ENCODE measurements around the gene ZSCAN31. TPM values are rescaled to one million over a fixed set of nuclear protein-coding genes. Genes with fewer than 3 reads are reported as not detected.

The ZSCAN31 gene
- total RNA-seq (10 to 100 TPM; 14.1 to 40.1 (median 21.9) TPM), polyA plus RNA-seq (10 to 100 TPM; 12.1 to 20.8 TPM)
- long read RNA-seq, donor 1, transcript ZSCAN31-208 (3 exons, 1,005 nt), result major isoform, 16 of 97 reads
- long read RNA-seq, donor 1, transcript ZSCAN31-201 (4 exons, 2,619 nt), result minor isoform, 14 of 97 reads
- long read RNA-seq, donor 1, transcript ZSCAN31-205 (3 exons, 574 nt), result minor isoform, 8 of 97 reads
- long read RNA-seq, donor 1, partial matches to known transcripts, result 12 of 97 reads
- long read RNA-seq, donor 1, other reads (novel, unspliced or antisense), result 45 of 97 reads
- long read RNA-seq, donor 2, partial matches to known transcripts, result 0 of 6 reads
- long read RNA-seq, donor 2, other reads (novel, unspliced or antisense), result 0 of 6 reads
- long read RNA-seq, donor 3, transcript ZSCAN31-208 (3 exons, 1,005 nt), result major isoform, 5 of 19 reads
- long read RNA-seq, donor 3, transcript ZSCAN31-201 (4 exons, 2,619 nt), result major isoform, 5 of 19 reads
- long read RNA-seq, donor 3, partial matches to known transcripts, result 0 of 19 reads
- long read RNA-seq, donor 3, other reads (novel, unspliced or antisense), result 6 of 19 reads

GRCh38 chr6:28335564-28336283 is at the start of gene ZSCAN31:
ZSCAN31 (minus strand) TSS chr6:28336148; CDS start chr6:28329683, 6,465 bp downstream.
- peak within 1 kb of the TSS; percentile 68 for H3K4me3 ChIP-seq
- TF ChIP-seq EP300 (IDR thresholded peaks at IDR 0.05) (peak; percentile 5), POLR2A (IDR thresholded peaks at IDR 0.05) (peak; percentile 79), CTCF (IDR thresholded peaks at IDR 0.05) (no peak)
- intact Hi-C loops (cut with DNase I), result loop anchor here in 1 of 4 donors (5.0 kb wide), 1 partner anchor 198 kb away; no protein-coding TSS in a partner anchor
- peak; percentile 94 to 98 (median 96) for DNase-seq
- no peaks in the 10 kb centered on the region for H3K9me3 ChIP-seq
- H3K36me3 ChIP-seq, result no peaks in the 10 kb centered on the region
- H3K27me3 ChIP-seq, result no peaks in the 10 kb centered on the region
- WGBS, 3 donors, result 0 to 1% (median 1%) methylated on average over 35 of the region's 35 CpGs
- peaks cover 6% of the 10 kb centered on the region for H3K4me1 ChIP-seq (ENCODE audit: insufficient read depth)
- H3K27ac ChIP-seq, result peak within 1 kb of the TSS; percentile 91 to 96

DNA sequence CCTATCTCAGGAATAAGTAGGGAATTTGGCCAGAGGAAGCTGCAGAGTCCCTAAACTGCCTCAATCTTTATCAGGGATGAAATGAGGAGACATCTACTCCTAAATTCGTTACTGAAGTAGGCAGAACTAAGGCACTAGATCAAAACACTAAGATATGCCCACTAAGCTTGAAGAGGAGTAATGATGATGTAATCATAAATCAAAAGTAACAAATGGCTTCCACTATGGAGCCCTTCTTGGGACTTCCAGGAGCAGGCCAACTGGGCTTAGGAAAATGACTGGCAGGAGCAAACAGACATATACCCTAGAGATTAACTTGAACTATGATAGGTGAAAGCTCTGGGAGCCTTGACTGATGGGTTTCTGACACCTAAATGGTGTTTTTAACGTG is 48.2 kb upstream of the ZSCAN31 start:
- Histone ChIP-seq H3K36me3 (no peaks in the 10 kb centered on the region), H3K27ac (no peak overlapping the region), H3K9me3 (no peaks in the 10 kb centered on the region), H3K4me3 (no peak overlapping the region), H3K4me1 (ENCODE audit: insufficient read depth) (no peaks in the 10 kb centered on the region), H3K27me3 (no peaks in the 10 kb centered on the region)
- intact Hi-C loops (cut with DNase I), result no loop called here
- no peak for DNase-seq
- TF ChIP-seq CTCF (IDR thresholded peaks at IDR 0.05) (no peak), POLR2A (IDR thresholded peaks at IDR 0.05) (no peak), EP300 (IDR thresholded peaks at IDR 0.05) (no peak)
- WGBS, 3 donors, result 60 to 64% (median 64%) methylated on average over 2 of the region's 2 CpGs

- intact Hi-C loops (cut with DNase I), result no loop called here
- Histone ChIP-seq H3K4me1 (ENCODE audit: insufficient read depth) (no peaks in the 10 kb centered on the region), H3K27ac (peak overlapping the region in 1 of 2 donors; percentile 13), H3K36me3 (no peaks in the 10 kb centered on the region), H3K4me3 (peak overlapping the region; percentile 32), H3K9me3 (no peaks in the 10 kb centered on the region), H3K27me3 (no peaks in the 10 kb centered on the region)
- no peak for TF ChIP-seq POLR2A (IDR thresholded peaks at IDR 0.05)
- peak in 1 of 3 donors; percentile 32 for TF ChIP-seq CTCF (IDR thresholded peaks at IDR 0.05)
- 13 to 17% (median 13%) methylated on average over 31 of the region's 31 CpGs for WGBS, 3 donors
- peak; percentile 78 to 90 (median 86) for DNase-seq
These were observed 47.5 kb upstream of the ZSCAN31 start for GRCh38 chr6:28383235-28384142.

- H3K9me3 ChIP-seq, result no peaks in the 10 kb centered on the region
- intact Hi-C loops (cut with DNase I), result no loop called here
- no peaks in the 10 kb centered on the region for H3K4me1 ChIP-seq (ENCODE audit: insufficient read depth)
- no peaks in the 10 kb centered on the region for H3K36me3 ChIP-seq
- TF ChIP-seq EP300 (IDR thresholded peaks at IDR 0.05) (no peak), POLR2A (IDR thresholded peaks at IDR 0.05) (no peak), CTCF (IDR thresholded peaks at IDR 0.05) (no peak)
- no peak for DNase-seq
- H3K27me3 ChIP-seq, result no peaks in the 10 kb centered on the region
- WGBS, 3 donors, result 95 to 98% (median 97%) methylated on average over 2 of the region's 2 CpGs
- H3K27ac ChIP-seq, result no peak overlapping the region
- no peak overlapping the region for H3K4me3 ChIP-seq
These were observed 44.4 kb upstream of the ZSCAN31 start for GRCh38 chr6:28380381-28380780.

Data from ovary (tissue), 10 donors.